GM19238 (cell line): Measurements from ENCODE around the gene VSTM2B.
"Not testable (repeated sequence)": the region's sequence is repeated elsewhere in the genome, so short reads cannot be mapped to it uniquely, and the experiment has no call there.

Experiments
- DNase-seq: peaks from one replicate; pipeline ENCODE4 v3.0.0; 2011; ENCODE audit warnings: low spot score; ENCODE audit not compliant: insufficient read length

The VSTM2B gene

GRCh38 chr19:29544656-29545360 is 19.0 kb downstream of the VSTM2B start:
- no peak for DNase-seq

GRCh38 chr19:29545447-29545846 is 19.7 kb downstream of the VSTM2B start:
- not testable (repeated sequence) for DNase-seq

- DNase-seq = no peak
Measured at GRCh38 chr19:29545866-29546582, 20.2 kb downstream of the VSTM2B start.

GRCh38 chr19:29546583-29547190 is 20.9 kb downstream of the VSTM2B start:
- no peak for DNase-seq

- no peak for DNase-seq
Measured at GRCh38 chr19:29547361-29547960, 21.7 kb downstream of the VSTM2B start.

- DNase-seq = no peak
Measured at GRCh38 chr19:29547981-29548380, 22.2 kb downstream of the VSTM2B start.

- DNase-seq = no peak
Measured at GRCh38 chr19:29548483-29549085, 22.8 kb downstream of the VSTM2B start.

GRCh38 chr19:29549105-29550070 is 23.6 kb downstream of the VSTM2B start:
- DNase-seq = no peak

- DNase-seq = no peak
Measured at GRCh38 chr19:29550896-29551295, 25.1 kb downstream of the VSTM2B start.

- no peak for DNase-seq
Measured at GRCh38 chr19:29551774-29552173, 26.0 kb downstream of the VSTM2B start.

- no peak for DNase-seq
Measured at GRCh38 chr19:29552454-29553280, 26.9 kb downstream of the VSTM2B start.

GRCh38 chr19:29554149-29554548 is 28.4 kb downstream of the VSTM2B start:
- DNase-seq = no peak

GRCh38 chr19:29559110-29559509 is 33.3 kb downstream of the VSTM2B start:
- not testable (repeated sequence) for DNase-seq

GRCh38 chr19:29559743-29560142 is 33.9 kb downstream of the VSTM2B start:
- no peak for DNase-seq

- no peak for DNase-seq
Measured at GRCh38 chr19:29560313-29561075, 34.7 kb downstream of the VSTM2B start.

- DNase-seq = no peak
Measured at GRCh38 chr19:29561601-29562000, 35.8 kb downstream of the VSTM2B start.

- no peak for DNase-seq
Measured at GRCh38 chr19:29562299-29563297, 36.8 kb downstream of the VSTM2B start.
